WERI-Rb-1 (cell line): ENCODE data around the gene ITPR2.

Experiments used
- DNase-seq: peaks from one replicate; pipeline ENCODE4 v3.0.0-alpha.2; 2020
- H3K27ac ChIP-seq: fragments of 250-450 bp; sonication (Bioruptor Pico); 2 replicates; pipeline ENCODE4 v1.5.1; 2020; ENCODE audit warnings: mild to moderate bottlenecking, moderate library complexity
- H3K27me3 ChIP-seq: fragments of 250-450 bp; sonication (Bioruptor Pico); 2 replicates; pipeline ENCODE4 v1.5.1; 2021; ENCODE audit warnings: mild to moderate bottlenecking, low read depth, moderate library complexity; ENCODE audit not compliant: insufficient read depth, severe bottlenecking
- H3K36me3 ChIP-seq: fragments of 250-450 bp; sonication (Bioruptor Pico); 2 replicates; pipeline ENCODE4 v1.5.1; 2020; ENCODE audit warnings: mild to moderate bottlenecking, moderate library complexity
- H3K4me3 ChIP-seq: 2 replicates; pipeline ENCODE4 v1.5.1; 2011; ENCODE audit warnings: low read depth, mild to moderate bottlenecking, control low read depth, low read length
- H3K9me3 ChIP-seq: fragments of 250-450 bp; sonication (Bioruptor Pico); 2 replicates; pipeline ENCODE4 v1.5.1; 2021; ENCODE audit warnings: mild to moderate bottlenecking, moderate library complexity; ENCODE audit not compliant: severe bottlenecking
- TF ChIP-seq, protein P1 (sequence below): IDR thresholded peaks from 2 replicates; pipeline ENCODE4 v1.5.1; 2011; ENCODE audit warnings: low read depth, mild to moderate bottlenecking, control low read depth, inconsistent platforms, low read length

The ITPR2 gene

GRCh38 chr12:26402648-26403047 is 430.3 kb downstream of the ITPR2 start:
- Histone ChIP-seq H3K9me3 (no peaks in the 10 kb centered on the region), H3K4me3 (no peak overlapping the region), H3K27ac (no peak overlapping the region), H3K36me3 (no peaks in the 10 kb centered on the region), H3K27me3 (no peaks in the 10 kb centered on the region)
- DNase-seq = no peak
- TF ChIP-seq, protein P1, sequence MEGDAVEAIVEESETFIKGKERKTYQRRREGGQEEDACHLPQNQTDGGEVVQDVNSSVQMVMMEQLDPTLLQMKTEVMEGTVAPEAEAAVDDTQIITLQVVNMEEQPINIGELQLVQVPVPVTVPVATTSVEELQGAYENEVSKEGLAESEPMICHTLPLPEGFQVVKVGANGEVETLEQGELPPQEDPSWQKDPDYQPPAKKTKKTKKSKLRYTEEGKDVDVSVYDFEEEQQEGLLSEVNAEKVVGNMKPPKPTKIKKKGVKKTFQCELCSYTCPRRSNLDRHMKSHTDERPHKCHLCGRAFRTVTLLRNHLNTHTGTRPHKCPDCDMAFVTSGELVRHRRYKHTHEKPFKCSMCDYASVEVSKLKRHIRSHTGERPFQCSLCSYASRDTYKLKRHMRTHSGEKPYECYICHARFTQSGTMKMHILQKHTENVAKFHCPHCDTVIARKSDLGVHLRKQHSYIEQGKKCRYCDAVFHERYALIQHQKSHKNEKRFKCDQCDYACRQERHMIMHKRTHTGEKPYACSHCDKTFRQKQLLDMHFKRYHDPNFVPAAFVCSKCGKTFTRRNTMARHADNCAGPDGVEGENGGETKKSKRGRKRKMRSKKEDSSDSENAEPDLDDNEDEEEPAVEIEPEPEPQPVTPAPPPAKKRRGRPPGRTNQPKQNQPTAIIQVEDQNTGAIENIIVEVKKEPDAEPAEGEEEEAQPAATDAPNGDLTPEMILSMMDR = peak; percentile 11; the same call in 1 of the 2 replicates

DNA sequence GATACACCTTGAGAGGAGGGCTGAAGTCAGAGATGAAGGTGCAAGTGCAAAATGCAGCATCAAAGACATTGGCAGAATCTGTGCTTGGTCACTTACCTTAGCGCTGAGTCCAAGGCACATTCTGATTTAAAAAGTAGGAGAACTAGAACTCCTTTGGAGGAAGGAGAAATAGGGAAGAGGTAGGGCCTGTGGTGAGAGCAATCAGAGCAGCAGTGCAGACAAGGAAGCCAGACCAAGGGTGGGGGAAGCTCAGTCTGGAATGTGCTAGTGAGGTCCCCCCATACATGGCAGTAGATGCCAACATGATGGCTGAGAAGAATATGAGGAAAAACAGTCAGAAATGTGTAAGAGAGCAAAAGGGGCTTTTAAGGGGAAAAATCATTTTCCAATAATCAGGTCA is 431.1 kb downstream of the ITPR2 start:
- Histone ChIP-seq H3K4me3 (no peak overlapping the region), H3K27ac (no peak overlapping the region), H3K27me3 (no peaks in the 10 kb centered on the region), H3K36me3 (no peaks in the 10 kb centered on the region), H3K9me3 (no peaks in the 10 kb centered on the region)
- no peak for DNase-seq
- TF ChIP-seq, protein P1 = no peak

- DNase-seq = no peak
- no peak overlapping the region for H3K27ac ChIP-seq
- H3K27me3 ChIP-seq = no peaks in the 10 kb centered on the region
- no peaks in the 10 kb centered on the region for H3K36me3 ChIP-seq
- no peak overlapping the region for H3K4me3 ChIP-seq
- no peaks in the 10 kb centered on the region for H3K9me3 ChIP-seq
- TF ChIP-seq, protein P1 = no peak
Observed at GRCh38 chr12:26400627-26401026, 432.4 kb downstream of the ITPR2 start.

DNA sequence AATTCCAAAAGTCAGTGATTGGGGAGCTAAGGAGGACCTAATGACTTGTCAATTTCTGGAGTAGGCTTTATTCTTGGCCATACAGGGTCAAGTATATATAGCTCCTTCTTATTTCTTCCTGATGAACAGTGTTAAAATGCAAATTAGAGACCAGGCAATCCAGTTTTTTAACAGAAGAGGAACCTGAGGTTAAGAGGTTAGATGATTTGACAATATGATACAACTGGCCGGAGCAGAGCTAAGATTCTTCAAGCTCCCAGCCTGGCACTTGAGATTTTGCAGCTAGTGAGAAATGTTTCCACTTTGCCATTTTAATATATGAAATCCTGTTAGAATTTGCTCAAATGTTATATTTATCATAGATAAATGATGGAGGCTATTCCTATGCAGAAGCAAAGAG is 433.6 kb downstream of the ITPR2 start:
- TF ChIP-seq, protein P1 = no peak
- DNase-seq = no peak
- Histone ChIP-seq H3K4me3 (no peak overlapping the region), H3K27me3 (no peaks in the 10 kb centered on the region), H3K27ac (no peak overlapping the region), H3K9me3 (no peaks in the 10 kb centered on the region), H3K36me3 (no peaks in the 10 kb centered on the region)

GRCh38 chr12:26396402-26396801 is 436.6 kb downstream of the ITPR2 start:
- H3K4me3 ChIP-seq = no peak overlapping the region
- no peaks in the 10 kb centered on the region for H3K9me3 ChIP-seq
- no peaks in the 10 kb centered on the region for H3K36me3 ChIP-seq
- H3K27me3 ChIP-seq = no peaks in the 10 kb centered on the region
- no peak for DNase-seq
- TF ChIP-seq, protein P1 = no peak
- H3K27ac ChIP-seq = no peak overlapping the region

DNA sequence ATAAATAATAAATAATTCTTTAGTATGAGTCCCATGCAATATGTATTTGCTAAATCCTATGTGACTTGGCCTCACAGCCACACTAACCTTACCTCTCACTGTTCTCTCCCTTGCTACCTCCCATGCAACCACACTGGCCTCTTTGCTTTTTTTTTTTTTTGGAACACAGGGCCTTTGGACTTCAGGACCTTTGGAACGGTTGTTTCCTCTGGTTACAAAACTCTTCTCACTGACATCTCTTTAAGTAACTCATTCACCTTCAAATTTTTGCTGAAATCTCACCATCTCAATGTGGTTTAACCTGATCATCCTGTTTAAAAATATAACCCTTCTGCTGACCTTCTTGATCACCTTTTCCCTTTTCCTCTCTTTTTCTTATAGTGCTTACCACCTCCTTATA is 443.7 kb downstream of the ITPR2 start:
- TF ChIP-seq, protein P1 = no peak
- no peak for DNase-seq
- no peaks in the 10 kb centered on the region for H3K36me3 ChIP-seq
- no peak overlapping the region for H3K4me3 ChIP-seq
- H3K27me3 ChIP-seq = no peaks in the 10 kb centered on the region
- no peaks in the 10 kb centered on the region for H3K9me3 ChIP-seq
- no peak overlapping the region for H3K27ac ChIP-seq
